T-helper 1 cell treated with Interleukin-12 subunit alpha and Interleukin-12 subunit beta and Interleukin-4 antibody, amounts not matched to agents 30 ng/mL and 1 ng/mL, for 36 hours (primary cell): ENCODE measurements around the gene SMCO2. TPM values are rescaled to one million over a fixed set of nuclear protein-coding genes. Genes with fewer than 3 reads are reported as not detected.
"Not testable (repeated sequence)": the region's sequence is repeated elsewhere in the genome, so short reads cannot be mapped to it uniquely, and the experiment has no call there.

Experiments
- intact Hi-C: fragments of 100-400 bp; cut with micrococcal nuclease; formaldehyde crosslinking; loops from one replicate; pipeline ENCODE4 v1.15.1; 2024
- total RNA-seq: library from RNA; stranded (reverse); gene quantifications from 2 replicates; pipeline ENCODE4 v1.2.3, GENCODE V29; 2022

SMCO2 gene
- total RNA-seq, 1 donor from 2014 or later: 1.8 TPM

DNA sequence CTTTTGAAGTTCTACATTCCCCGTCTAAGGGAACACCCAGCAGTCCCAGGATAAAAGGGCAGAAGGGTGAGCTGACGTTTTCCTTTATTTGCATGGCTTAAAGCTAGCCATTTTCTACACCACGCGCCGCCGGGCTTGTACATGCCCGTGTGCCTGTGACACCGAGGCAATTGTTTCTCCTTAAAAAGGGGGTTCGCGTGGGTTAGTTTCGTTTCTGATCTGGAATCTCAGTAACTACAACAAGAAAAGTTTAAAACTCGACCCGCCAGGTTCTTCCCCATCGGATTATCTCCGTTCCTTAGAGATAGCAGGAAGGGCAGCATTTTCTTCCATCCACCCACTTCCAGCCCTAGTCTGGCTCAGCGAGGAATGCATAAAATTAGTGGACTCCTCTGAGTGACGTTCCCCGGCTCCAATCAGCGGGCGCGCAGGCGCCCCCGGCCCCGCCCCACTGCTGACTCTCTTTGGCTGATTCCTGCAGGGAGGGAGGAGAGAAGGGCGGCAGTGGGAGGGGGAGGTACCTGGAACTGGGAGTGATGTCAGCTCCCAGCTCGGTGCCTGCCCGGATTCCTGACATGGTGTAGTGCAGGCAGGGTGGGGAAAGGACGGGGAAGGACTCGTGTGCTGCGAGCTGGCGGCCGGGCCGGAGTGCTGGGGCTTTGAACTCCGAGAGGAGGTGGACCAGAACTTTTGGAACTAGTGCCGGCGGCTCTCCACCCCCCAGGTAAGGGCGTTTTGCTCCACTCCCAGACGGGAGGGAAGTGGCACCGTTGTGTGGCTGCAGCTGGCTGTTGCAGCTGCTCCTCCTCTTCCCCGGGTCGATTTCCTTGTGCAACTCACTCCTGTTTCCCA is 77.3 kb downstream of the SMCO2 start, which contains the start of gene PPFIBP1:
Gene PPFIBP1, plus strand, starts transcription at position 565 of the 852 bp plus-strand sequence. CDS start 109,191 bp downstream, outside the sequence.
- intact Hi-C loops: loop anchor here (1.0 to 10.0 kb wide), 16 partner anchors 10 to 693 kb away; partner anchors contain the start of genes BMAL2, FGFR1OP2, MRPS35 and STK38L

GRCh38 chr12:27524494-27524835 is 77.9 kb downstream of the SMCO2 start:
- intact Hi-C loops: loop anchor here (1.0 to 10.0 kb wide), 13 partner anchors 10 to 693 kb away; partner anchors contain the start of genes BMAL2, FGFR1OP2, MRPS35 and STK38L

DNA sequence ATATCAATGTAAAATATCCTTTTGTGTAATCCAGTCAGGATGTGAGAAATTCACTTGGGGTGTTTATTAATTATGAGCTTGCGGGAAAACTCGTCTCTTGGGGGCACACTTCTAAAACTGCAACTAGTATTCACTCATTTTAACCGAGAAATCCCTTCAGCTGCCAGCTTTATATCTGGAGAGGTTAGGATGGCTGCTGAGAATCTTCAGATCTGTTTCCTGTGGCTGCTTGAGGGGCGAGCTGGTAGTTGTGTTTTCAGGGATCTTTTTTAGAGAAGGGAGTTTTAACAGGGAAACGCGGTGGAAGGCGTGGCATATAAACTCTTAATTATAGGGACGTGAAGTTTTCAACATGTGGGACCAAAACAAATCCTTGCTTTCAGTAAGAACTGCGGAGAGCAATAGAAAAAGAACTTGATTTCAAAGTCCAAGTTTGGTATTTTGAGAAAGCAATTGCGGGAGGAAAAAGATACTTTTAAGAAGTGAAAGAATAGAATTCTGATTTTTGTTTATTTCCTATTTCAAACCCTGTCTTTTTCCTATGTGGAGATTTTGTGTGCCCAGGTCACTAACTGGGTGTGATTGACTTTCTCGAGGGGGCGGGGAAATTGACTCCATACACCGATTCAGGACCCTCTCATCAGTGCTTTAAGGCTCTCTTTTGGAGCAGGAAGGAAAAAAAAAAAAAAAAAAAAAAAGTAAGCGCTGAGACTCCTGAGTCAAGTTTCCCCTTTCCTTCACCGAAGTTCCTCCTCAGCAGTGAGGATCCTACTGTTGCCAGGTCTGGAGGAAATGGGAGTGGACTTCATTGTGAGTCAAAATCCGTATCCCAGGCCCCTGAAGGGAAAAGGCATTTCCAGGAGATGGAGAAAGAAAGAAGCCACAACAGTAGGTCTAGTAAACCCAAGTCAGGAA is 78.6 kb downstream of the SMCO2 start:
- intact Hi-C loops: loop anchor here (1.0 to 10.0 kb wide), 13 partner anchors 9 to 694 kb away; partner anchors contain the start of genes BMAL2, FGFR1OP2, MRPS35 and STK38L

- intact Hi-C loops: loop anchor here (10.0 kb wide), 1 partner anchor 297 kb away; no protein-coding TSS in a partner anchor
Observed at GRCh38 chr12:27527512-27527911, 81.0 kb downstream of the SMCO2 start.

GRCh38 chr12:27528788-27529187 is 82.3 kb downstream of the SMCO2 start:
- intact Hi-C loops: loop anchor here (10.0 kb wide), 1 partner anchor 296 kb away; no protein-coding TSS in a partner anchor

DNA sequence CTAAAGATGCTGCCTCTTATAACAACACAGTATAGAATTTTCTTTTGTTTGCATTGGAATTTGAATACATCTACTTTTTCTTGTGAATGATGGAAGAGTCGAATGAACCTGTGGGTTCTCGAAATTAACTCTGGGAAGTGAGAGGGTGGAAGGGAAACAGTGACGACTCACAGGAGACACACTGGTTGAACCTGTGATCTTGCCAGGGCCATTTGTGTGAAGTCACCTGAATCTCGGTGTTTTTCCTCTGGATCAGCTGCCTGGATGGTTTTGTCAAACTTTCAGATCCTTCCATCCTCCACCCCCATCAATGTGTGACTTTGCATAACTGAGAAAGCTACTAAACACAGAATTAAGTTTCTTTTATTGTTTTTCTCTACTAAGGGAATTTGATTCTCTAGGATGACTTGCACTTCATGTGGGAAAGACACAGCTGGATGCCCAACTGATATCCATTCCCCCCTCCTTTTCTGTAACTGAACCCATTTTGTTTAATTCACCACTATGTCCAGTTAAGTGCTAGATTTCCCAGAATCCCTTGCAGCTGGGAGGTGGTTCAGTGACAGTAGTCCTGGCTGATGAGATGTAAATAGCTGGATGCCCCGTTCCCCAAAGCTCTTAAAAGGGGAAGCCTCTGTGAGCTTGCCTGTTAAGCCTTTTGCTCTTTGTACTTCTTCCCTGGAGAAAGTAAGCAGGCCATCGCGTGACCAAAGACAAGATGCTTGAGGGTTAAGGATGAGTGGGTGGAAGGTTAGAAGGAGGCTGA is 83.8 kb downstream of the SMCO2 start:
- intact Hi-C loops: no loop called here

DNA sequence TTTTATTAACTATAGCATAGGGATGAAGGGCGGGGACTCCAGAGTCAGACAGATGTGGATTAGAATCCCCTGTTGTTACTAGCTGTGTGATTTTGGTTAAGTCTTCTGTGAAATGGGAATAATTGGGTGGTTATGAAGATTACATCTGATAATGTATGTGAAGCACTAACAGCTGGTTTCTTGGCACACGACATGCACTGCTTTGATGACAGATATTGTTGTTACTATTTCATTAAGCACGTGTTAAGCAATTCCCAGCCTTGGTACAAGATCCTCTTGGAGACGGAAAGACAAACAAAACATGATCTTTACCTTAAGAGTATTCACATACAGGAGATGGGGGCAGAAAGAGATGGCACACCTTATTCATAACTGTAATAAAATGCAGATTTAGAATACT is 85.4 kb downstream of the SMCO2 start:
- intact Hi-C loops: no loop called here

GRCh38 chr12:27534060-27534764 is 87.7 kb downstream of the SMCO2 start:
- intact Hi-C loops: loop anchor here (1.0 kb wide), 2 partner anchors 10 to 36 kb away; partner anchors contain the start of gene PPFIBP1

GRCh38 chr12:27534765-27535161 is 88.2 kb downstream of the SMCO2 start:
- intact Hi-C loops: loop anchor here (1.0 kb wide), 2 partner anchors 10 to 36 kb away; partner anchors contain the start of gene PPFIBP1

DNA sequence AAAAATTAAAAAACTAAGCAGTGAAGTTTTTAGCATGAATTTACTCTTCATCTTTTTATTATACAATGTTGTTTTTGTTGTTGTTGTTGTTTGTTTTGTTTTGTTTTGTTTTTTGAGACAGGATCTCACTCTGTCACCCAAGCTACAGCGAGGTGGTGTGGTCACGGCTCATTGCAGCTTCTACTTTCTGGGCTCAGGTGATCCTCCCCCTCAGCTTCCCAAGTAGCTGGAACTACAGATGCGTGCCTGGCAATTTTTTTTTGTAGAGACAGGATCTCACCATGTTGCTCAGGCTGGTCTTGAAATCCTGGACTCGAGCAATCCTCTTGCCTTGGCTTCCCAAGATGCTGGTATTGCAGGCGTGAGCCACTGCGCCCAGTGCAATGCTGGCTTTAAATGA is 88.8 kb downstream of the SMCO2 start:
- intact Hi-C loops: no loop called here

- intact Hi-C loops: no loop called here
Observed at GRCh38 chr12:27537855-27538675, 91.5 kb downstream of the SMCO2 start.

GRCh38 chr12:27539191-27539631 is 92.7 kb downstream of the SMCO2 start:
- intact Hi-C loops: no loop called here

DNA sequence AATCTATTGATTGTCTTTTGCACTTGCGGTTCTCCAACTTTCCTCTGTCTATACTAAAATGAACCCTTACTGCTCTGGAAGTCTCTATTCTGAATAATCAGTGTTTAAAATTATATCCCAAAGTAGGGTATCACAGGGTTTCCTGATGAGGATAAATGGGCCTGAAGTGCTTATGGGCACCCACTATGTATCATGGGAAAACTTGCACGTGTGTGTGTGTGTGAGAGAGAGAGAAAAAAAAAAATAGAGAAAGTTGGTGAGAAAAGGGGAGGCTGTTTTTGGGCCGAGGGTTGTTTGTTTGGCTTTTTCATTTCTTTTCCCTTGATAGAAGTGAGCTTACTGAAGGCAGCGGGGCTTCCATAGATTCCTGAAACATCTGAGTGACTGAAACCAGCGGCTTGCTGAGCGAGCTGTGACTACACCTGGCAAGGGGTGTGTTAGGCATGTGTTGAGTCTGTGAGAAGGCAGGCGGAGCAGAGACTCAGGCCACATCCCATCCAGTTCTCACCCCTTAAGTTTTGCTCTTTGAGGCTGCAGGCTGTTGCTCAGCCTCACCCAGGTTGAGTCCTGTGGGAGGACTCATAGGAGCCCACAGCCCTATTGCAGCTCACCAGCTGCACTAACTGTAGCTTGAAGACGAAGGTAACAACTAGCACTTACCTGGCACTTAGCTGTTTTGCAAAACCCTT is 94.6 kb downstream of the SMCO2 start:
- intact Hi-C loops: no loop called here

- intact Hi-C loops: no loop called here
Observed at GRCh38 chr12:27542628-27543027, 96.1 kb downstream of the SMCO2 start.

DNA sequence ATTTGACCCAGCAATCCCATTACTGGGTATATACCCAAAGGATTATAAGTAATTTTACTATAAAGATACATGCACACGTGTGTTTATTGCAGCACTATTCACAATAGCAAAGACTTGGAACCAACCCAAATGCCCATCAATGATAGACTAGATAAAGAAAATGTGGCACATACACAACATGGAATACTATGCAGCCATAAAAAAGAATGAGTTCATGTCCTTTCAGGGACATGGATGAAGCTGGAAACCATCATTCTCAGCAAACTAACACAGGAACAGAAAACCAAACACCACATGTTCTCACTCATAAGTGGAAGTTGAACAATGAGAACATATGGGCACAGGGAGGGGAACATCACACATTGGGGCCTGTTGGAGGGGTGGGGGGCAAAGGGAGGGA is 98.3 kb downstream of the SMCO2 start:
- intact Hi-C loops: not testable (repeated sequence)

DNA sequence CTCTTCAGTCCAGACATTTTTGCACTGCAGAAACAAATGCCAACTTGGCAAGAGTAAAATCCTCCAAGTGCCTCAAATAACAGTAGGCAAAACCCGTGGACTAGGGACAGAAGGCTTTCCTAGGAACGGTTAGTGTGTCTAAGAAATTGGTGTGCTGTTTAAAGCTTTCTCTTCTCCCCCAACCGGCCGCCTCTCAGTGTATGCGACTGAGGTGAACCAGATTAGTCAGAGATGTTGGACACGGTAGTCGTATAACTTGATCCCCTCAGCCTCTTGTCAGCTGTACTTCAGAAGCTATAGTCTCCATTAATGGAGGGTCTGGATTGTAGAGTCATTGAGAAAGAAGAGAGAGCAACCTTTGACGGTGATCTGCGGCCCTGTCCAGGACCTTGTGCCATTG is 99.1 kb downstream of the SMCO2 start:
- intact Hi-C loops: no loop called here

DNA sequence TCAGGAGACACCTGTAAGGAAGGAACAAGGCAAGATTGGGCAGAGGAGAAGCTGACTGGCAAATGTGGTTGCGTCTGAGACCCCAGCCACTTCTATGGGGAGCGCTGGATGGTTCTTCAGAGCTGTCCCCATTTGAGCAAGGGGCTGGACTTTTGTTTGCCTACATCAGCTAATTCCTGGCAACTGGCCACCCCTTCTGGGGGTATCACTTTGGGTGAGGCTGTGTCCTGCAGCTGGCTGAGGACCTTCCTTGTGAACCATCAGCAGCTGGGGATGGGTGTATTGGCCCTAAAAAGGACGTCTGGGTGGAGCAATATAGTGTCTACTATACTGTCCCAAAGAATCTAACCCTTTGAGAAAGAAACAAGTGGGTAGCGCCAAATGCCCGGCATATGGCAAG is 101.1 kb downstream of the SMCO2 start:
- intact Hi-C loops: no loop called here
